NCI-H2196 (cell line): ENCODE measurements around the gene NCOA5.
"Not testable (repeated sequence)": the region's sequence is repeated elsewhere in the genome, so short reads cannot be mapped to it uniquely, and the experiment has no call there.

Experiments used
- DNase-seq: peaks from one replicate; lab custom pipeline; 2025; ENCODE audit not compliant: unreplicated experiment; lab: John Stamatoyannopoulos, UW

Gene NCOA5

DNA sequence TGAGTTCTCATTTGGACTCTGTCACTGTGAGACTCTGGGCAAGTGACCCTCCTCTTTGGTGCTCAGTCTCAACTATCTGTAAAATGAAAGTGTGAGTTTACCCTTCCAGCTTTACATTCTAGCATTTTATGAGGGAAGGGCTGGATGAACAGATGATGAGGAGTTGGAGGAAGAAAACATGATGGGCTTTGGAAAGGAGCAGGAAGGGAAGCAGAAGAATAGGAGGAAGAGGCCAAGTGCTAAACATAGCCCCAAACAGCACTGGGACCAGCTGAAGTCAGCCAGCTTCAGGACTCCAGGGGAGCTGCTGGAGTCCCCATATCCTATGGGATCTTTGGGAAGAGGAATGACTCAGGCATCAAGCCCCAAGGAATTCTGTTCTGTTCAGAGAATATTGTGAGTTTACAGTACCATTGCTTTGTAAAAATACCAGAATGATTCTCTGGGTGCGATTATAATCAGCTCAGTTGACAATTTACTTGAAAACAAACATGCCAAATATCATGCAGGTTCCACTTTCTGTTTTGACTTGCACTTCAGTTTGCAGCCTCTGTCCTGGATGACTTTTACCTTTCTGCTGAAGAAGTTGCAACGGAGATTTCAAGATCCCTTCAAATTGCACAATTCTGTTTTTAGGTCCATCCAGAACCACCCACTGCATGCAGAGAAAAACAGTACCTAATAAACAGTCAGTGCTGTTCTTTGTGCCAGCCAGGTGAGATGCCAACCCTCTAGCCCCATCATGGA lies 31.6 kb upstream of the NCOA5 start:
- no peak for DNase-seq

DNA sequence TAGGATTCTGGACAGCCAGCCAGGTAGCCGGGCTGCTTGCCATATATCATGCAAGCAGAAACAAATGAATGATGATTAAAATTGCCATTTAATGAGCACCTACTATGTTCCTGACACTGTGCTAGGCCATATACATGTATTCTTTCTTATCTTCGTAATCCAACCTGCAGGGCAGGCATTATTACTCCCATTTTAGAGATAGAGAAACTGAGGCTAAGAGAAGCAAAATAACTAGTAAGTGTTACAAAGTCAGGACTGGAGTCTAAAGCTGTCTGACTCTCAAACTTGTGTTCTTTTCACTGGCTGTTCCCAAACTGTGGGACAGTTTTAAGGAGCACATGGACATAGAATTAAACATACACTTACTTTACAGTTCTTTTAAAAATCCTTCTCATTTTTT lies 30.4 kb upstream of the NCOA5 start:
- DNase-seq = no peak

DNA sequence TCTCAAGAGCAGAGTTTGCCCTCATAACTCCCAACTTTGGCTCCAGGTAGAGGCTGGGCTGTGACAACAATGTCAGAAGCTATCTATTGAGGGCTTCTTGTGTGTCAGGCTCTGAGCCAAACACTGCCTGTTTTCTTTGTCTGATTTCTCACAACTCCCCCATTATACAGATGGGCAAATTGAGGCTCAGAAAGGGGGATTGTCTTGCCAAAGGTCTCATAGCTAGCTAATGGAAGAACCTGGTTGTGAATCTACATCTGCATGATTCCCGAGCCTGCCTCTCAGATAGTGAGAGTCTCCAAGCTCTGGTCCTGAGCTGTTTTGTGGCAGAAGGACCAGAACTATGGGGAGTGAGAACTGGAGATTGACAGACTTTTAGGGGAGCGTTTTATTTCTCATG lies 29.8 kb upstream of the NCOA5 start:
- DNase-seq = no peak

DNA sequence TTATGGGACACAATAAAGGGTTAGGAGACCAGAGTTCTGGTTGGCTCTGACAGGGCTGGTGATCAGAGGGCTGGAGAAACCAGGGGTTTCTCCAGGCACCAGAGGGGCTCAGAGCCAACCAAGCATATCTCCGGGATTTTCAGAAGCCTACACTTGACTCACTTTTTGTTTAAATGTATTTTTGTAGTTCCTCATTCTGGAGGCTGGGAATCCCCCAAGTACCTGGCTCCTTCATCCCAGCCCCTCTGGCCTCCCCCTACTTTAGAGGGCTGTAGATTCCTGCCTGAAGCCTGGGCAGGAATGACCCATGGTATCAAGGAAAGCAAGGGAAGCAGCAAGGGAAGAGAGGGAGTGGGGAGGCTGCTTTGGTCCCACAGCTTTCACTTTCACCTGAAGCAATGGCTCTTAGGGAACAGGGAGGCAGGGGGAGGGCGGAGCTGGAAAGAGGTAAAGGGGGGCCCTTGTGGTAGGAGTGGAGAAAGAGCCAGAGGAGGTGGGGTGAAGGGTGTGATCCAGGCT lies 29.3 kb upstream of the NCOA5 start:
- no peak for DNase-seq

DNA sequence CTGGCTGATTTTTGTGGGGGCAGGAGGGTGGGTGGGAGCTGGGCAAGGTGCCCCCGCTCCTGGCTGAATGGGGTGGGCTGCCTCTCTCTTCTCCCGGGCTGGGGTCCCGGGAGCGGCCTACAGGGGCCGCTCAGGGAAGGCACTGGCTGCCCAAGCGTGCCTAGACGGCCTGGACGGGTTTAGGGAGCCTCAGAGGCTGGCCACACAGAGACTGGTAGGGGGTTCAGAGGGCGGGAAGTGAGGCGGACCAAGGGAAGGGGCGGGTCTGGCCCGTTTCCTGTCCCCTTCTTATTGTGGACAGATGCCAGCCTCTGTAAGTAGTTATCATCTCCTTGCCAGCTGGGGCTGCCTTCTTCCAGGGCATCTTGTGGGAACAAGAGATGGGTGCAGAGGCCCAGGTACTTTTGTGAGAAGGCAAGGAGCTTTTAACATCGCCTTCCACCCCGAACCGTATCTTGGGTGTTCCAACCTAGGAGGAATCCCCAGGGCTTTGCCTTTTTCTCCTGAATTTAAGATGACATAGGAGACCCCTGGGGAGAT lies 28.8 kb upstream of the NCOA5 start:
- DNase-seq = no peak

DNA sequence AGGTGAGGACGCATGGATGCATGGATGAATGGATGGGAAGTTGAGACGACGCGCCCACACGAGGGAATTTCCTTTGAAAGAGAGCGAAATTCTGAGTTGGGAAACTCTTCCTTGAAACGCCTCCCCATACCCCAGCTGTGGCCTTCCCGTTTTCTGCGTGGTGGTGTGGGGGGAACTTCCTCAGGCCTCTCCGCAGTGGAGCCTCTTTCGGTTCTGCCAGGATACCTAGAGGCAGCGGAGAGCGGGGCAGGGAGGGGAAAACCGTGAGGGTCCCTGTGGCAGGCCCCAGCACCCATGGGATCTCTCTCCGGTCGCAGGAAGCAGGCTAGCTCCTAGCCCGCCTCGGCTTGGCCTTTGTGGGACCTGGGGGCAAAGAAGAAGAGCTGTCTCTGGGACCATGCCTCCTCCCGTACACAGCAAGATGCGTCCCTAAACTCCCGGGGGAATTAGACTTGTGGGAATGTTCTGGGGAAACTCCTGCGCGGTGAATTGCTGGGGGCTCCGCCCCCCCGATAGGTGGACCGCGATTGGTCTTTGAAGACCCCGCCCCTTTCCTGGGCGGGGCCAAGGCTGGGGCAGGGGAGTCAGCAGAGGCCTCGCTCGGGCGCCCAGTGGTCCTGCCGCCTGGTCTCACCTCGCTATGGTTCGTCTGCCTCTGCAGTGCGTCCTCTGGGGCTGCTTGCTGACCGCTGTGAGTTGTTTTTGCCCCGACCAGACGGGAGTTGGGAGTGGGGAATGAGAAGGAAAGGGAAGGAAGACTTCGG lies 28.1 kb upstream of the NCOA5 start, which contains the start of gene CD40:
CD40 (plus strand) TSS at position 611 of the 764 bp plus-strand sequence; CDS start at position 641, 30 bp downstream.
- peak; percentile 94 for DNase-seq

DNA sequence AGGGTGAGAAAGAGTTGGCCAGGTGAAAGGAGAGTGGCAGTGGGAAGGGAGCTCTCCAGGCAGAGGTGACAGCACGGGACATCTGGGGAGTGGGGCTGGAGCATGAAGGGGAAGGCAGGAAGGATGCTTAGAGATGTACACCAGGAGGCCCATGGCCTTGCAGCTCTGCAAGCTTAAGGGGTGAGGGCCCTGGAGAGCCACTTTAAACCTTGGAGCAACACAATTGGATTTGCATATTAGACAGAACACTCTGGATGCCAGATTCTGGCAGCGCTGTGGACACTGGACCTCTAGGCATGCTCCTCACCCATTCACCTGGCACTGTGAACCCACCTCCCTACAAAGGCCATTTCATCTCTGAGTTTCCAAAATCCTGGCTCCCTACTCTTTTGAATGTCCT lies 24.7 kb upstream of the NCOA5 start:
- DNase-seq = no peak

DNA sequence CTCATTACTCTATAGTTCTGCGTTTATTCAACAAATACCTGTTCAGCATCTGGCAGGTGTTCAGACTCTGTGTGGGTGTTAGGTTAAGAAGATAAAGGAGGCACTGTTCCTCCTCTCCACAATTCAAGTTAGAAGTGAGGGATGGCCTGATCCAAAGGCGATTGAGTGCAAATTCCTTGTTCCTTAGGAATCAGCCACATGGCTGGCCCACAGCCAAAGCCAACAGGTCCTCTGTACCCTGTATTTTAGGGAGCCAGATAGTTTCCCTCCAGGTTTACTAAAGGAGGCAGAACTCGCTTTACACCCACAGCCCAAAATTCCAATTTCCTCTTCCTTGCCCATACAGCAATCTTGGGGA lies 23.3 kb upstream of the NCOA5 start:
- no peak for DNase-seq

DNA sequence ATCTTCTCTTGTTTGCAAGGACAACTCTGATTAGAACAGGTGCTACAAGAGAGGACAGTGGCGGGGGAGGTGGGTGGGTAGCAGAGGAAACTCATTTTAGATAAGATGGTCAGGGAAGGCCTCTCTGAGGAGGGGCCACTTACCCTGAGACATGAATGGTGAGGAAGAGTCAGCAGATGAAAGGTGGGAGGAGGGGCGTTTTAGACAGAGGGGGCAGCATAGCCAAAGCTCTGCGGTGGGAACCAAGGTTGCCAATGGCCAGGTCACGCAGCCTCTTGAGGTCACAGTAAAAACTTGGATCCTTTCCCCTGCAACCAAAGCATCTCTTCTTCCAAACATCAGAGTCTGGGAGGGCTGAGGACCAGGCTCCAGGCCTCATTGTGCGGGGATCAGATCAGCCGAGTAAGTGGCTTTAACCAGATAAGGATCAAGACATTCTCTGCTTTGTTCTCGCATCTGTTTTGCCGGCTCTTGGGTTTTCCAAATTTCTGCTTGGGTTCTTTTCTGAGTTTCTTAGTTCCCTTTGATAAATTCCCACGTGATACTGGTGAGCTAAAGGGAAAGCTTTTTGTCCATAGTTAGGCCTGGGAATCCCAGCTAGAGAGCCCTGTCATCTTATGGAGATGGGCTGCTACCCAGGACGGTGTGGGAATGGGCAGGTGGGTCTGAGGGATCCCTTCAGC lies 22.8 kb upstream of the NCOA5 start:
- DNase-seq = no peak

DNA sequence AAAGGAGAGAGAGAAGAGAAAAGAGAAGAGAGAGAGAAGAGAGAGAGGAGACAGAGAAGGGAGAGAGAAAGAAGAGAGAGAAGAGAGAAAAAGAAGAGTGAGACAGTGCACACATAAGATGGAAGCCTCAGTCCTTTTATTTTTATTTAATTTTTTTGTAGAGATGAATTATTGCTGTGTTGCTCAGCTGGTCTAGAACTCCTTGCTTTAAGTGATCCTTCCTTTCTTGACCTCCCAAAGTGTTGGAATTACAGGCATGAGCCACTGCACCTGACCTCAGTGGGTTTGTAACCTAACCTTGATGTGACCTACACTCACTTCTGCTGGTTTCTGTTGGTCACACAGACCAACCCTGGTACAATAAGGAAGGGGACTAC lies 22.1 kb upstream of the NCOA5 start:
- DNase-seq = no peak

DNA sequence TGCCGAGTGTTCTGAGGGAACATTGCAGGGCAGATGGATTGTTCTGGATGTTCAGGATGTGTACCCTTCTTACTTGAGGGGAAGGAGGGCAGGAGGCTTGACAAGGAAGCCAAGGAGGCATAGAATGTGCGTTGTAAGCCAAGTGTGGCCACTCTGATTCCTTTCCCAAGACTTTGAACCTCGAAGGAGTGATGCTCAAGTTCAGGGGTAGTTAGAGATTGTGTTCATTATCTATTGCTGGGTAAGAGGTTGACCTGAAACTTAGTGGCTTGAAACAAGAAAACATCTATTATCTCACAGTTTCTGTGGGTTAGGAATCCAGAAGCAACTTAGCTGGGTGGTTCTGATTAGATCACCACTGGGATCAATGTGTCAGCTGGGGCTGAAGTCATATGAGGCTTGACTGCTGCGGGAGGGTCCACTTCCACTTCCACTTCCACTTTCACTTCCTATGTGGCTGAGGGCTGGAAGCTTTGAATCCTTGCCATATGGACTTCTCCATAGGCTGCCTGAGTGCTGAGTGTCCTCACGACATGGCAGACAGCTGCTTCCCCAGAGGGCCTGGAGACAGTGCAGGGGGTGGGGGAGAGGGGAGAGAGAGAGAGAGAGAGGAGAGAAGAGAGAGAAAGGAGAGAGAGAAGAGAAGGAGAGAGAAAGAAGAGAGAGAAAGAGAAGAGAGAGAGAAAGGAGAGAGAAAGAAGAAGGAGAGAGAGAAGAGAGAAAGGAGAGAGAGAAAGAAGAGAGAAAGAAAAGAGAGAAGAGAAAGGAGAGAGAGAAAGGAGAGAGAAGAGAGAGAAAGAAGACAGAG lies 21.5 kb upstream of the NCOA5 start:
- no peak for DNase-seq

DNA sequence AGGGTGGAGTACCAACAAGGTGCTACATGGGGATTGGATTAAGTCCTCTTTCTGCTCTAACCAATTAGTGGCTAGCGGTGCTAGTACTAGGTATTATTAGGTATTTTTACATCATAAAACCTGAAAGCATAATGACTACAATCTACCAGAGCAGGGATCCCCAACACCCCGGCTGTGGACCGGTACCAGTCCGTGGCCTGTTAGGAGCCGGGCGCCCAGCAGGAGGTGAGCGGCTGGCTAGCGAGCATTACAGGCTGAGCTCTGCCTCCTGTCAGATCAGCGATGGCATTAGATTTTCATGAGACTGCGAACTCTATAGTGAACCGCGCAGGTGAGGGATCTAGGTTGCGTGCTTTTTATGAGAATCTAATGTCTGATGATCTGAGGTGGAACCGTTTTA lies 19.2 kb upstream of the NCOA5 start:
- DNase-seq = no peak

DNA sequence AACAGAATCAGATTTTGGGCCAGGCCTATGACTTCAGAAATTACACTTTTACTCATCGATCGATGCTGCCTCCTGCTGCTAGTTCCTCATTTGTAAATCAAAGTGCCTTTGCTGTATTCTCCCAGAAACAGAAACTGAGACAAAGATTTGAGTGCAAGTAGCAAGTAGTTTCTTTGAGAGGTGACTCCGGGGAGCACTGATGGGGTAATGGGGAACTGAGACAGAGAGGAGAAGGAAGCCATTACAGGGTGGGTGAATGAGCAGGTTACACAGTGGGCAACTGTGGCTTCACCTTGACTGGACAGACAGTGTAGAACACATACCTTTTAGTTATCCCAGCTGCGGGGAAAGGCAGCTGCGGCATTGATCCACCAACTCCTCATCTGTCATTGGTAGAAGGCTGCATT lies 18.7 kb upstream of the NCOA5 start:
- no peak for DNase-seq

DNA sequence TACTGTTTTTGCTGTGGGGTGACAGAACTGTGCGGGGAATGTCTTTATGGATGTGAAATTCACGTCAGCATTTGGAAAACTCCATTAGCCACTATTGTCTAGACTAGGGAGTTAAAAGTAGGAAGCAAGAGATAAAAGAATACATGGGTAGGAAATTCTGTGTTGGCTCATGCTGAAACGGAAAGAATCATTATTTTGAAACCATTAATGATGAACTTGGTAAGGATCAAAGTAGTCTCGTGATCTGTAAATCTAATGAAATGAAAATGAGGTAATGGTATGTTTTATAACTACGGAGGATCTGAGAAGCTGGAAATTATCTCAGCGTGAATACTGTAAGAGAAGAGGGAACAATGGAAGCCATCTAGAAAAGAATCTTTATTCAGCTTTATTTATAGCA lies 17.3 kb upstream of the NCOA5 start:
- DNase-seq = no peak

DNA sequence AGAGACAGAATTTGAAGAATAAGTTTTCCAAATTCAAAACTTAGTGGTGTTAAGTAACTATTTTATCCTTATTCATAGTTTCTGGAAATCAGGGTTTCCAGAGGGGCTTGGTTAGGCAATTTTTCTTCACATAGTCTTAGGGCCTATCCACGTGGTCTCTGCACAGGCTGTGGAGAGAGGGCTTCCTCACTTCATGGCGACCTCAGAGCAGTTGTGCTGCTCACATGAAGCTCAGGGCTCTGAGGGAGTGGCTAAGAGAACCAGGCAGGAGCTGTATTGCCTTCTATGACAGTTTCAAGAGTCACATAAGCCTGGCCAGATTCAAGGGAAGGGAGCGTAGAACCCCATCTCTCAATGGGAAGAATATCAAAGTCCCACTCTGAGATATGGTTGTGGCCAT lies 14.5 kb upstream of the NCOA5 start:
- DNase-seq = no peak

DNA sequence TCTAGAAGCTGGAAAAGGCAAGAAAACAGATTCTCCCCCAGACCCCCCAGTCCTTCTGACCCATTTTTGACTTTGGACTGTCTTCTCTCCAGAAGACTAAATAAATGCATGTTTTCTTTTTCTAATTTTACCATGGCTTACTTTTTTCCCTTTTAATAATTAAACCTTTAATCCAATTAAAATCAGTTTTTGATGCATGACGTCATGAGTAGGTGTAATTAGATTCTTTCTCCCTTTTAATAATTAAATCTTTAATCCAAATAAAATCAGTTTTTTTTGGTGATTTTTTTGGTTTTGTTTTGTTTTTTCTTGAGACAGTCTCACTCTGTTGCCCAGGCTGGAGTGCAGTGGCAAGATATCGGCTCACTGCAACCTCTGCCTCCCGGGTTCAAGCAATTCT lies 13.2 kb upstream of the NCOA5 start:
- DNase-seq = no peak

DNA sequence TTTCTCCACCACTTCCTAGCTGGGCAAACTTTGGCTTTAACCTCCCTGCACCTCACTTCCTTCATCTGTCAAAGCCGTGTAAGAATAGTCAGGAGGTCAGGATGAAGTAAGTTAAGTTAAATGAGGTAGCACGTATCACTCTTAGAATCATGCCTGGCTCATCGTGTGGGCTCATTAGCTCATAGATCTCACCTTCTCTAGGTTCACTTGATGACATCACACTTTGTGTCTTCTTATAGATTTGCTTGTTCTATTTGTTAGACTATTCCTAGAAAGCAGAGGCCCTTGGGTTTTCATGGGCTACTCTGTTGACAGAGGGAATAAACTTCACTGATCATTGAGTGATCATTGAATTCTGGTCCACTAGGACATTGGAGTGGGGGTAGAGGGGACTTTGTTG lies 12.2 kb upstream of the NCOA5 start:
- DNase-seq = no peak

DNA sequence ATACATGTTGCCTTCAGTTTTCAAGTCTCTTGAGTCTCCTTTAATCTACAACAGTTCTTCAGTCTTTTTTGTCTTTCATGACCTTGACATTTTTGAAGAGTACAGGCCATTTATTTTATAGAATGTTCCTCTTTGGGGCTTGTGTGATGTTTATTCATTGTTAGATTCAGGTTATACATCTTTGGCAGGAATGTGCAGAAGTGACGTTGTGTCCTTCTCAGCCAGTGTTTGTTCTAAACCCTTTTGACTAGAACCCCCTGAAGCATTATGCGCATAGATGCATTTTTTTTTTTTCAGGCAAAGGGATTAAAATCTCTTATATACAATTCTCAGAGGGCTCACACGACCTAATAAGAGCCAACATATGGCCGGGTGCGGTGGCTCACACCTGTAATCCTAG lies 11.2 kb upstream of the NCOA5 start:
- no peak for DNase-seq

DNA sequence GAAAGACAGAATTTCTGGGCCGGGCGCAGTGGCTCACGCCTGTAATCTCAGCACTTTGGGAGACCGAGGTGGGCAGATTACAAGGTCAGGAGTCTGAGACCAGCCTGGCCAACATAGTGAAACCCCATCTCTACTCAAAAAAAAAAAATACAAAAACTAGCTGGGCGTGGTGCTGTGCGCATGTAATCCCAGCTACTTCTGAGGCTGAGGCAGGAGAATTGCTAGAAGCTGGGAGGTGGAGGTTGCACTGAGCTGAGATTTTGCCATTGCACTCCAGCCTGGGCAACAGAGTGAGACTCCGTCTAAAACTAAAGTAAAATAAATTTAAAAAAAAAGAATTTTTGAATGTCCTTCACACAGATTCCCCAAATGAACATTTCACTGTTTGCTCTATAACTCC lies 10.7 kb upstream of the NCOA5 start:
- not testable (repeated sequence) for DNase-seq

DNA sequence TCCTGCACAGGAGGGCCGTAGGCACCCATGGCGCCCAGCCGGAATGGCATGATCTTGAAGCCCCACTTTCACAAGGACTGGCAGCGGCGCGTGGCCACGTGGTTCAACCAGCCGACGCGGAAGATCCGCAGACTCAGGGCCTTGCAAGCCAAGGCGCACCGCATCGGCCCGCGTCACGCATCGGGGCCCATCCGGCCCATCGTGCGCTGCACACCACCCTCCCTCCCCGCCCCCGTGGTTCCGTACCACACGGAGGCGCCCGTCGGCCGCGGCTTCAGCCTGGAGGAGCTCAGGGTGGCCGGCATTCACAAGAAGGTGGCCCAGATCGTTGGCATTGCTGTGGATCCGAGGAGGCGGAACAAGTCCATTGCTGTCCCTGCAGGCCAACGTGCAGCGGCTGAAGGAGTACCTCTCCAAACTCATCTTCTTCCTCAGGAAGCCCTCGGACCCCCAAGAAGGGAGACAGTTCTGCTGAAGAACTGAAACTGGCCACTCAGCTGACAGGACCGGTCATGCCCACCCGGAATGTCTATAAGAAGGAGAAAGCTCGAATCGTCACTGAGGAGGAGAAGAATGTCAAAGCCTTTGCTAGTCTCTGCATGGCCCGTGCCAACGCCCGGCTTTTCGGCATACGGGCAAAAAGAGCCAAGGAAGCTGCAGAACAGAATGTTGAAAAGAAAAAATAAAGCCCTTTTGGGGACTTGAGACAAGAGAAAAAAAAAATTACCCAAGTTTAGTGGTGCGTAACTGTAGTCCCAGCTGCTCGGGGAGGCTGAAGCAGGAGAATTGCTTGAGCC lies 9.9 kb upstream of the NCOA5 start:
- DNase-seq = no peak
